Measurements from ENCODE around the gene DSP. TPM values are rescaled to one million over a fixed set of nuclear protein-coding genes. Genes with fewer than 3 reads are reported as not detected.

The DSP gene
- polyA plus RNA-seq, 1 donor (not counting 4 experiments of a cell fraction or from before 2014, with no cell fraction given) = 255 TPM

DNA sequence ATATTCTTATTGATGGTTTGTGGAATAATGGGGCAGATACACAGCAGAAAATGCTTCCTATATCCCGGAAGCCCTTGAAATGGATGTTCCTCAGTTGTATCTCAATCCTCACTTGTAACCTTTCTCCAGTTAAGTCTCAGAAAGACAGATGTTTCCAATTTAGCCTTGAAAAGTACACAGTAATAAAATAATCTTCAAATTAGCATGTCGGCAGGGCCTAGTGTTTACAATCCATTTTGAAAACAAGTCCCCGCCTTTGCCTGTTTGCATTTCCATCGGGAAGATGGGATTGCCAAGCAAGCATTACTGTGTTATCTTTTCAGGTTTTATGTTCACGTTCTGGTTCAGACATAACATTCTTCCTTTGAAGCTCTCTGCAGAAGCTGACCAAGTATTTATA is 90.0 kb downstream of the DSP start:
- no peak for FAIRE-seq
- dilution Hi-C loops (cut with MboI; ENCODE audit: extremely low pct_ligation_motif_present, low sequenced_read_pairs) = no loop called here
- TF ChIP-seq, protein P1, sequence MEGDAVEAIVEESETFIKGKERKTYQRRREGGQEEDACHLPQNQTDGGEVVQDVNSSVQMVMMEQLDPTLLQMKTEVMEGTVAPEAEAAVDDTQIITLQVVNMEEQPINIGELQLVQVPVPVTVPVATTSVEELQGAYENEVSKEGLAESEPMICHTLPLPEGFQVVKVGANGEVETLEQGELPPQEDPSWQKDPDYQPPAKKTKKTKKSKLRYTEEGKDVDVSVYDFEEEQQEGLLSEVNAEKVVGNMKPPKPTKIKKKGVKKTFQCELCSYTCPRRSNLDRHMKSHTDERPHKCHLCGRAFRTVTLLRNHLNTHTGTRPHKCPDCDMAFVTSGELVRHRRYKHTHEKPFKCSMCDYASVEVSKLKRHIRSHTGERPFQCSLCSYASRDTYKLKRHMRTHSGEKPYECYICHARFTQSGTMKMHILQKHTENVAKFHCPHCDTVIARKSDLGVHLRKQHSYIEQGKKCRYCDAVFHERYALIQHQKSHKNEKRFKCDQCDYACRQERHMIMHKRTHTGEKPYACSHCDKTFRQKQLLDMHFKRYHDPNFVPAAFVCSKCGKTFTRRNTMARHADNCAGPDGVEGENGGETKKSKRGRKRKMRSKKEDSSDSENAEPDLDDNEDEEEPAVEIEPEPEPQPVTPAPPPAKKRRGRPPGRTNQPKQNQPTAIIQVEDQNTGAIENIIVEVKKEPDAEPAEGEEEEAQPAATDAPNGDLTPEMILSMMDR (optimal IDR thresholded peaks at IDR 0.05 in 1 of 3, IDR thresholded peaks at IDR 0.05 in 1 of 3, conservative IDR thresholded peaks at IDR 0.05 in 1 of 3; ENCODE audit: extremely low read depth in 1 of 3, insufficient read depth in 2 of 3, low read length in 3 of 3) = no peak
- no peak for TF ChIP-seq EZH2 (IDR thresholded peaks at IDR 0.05; ENCODE audit: low read length)

DNA sequence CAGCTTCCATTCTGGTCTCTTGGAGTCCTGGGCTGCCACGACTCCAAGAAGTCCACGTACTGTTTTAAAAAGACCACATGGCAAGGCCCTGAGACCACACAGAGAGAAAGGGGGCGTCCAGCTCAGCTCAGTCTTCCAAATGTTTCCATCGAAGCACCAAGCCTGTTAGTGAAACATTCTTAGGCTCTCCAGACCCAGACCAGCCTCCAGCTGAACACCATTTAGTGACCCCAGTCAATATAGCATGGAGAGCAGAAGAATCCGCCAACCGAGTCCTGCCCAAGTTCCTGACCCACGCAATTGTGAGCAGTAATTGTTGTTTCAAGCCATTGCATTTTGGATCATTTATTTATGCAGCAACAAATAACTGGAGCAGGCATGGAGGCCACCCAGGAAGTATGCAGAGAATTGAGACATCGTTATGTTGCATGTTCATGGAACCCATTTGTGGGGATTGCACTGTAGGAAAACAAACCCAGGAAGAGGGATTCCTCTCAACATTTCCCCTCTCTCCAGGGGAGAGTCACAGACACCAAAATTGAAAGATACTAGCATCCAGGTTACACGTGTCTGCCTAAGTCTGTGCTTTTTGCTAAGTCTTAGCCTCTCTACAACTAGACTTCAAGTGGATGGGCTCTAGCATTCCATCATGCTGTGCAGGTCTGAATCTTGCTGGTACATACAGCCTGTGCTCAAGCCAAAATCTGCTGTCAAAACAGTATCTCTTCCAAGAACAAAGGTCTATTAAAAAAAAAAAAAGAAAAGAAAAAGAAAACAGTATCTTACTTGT is 91.2 kb downstream of the DSP start:
- no peak overlapping the region for H2AFZ ChIP-seq (ENCODE audit: control insufficient read depth, low read length)
- H3K27ac ChIP-seq (ENCODE audit: control insufficient read depth, insufficient read depth, low read length) = no peak overlapping the region
- no peak for DNase-seq (ENCODE audit: low read depth, low spot score)
- no peaks in the 10 kb centered on the region for H3K79me2 ChIP-seq (ENCODE audit: control insufficient read depth, insufficient read depth, low read length)
- H4K20me1 ChIP-seq (ENCODE audit: control insufficient read depth, extremely low read depth, insufficient read depth, low read length) = no peaks in the 10 kb centered on the region
- dilution Hi-C loops (cut with MboI; ENCODE audit: extremely low pct_ligation_motif_present, low sequenced_read_pairs) = no loop called here
- no peak overlapping the region for H3K9ac ChIP-seq (ENCODE audit: control insufficient read depth, extremely low read depth, insufficient read depth, low read length)
- no peaks in the 10 kb centered on the region for H3K36me3 ChIP-seq (ENCODE audit: control insufficient read depth in 2 of 2, extremely low read depth in 1 of 2, insufficient read depth in 2 of 2, low read length in 2 of 2)
- TF ChIP-seq EZH2 (IDR thresholded peaks at IDR 0.05; ENCODE audit: low read length) = no peak
- TF ChIP-seq, protein P1 (optimal IDR thresholded peaks at IDR 0.05 in 1 of 3, IDR thresholded peaks at IDR 0.05 in 1 of 3, conservative IDR thresholded peaks at IDR 0.05 in 1 of 3; ENCODE audit: extremely low read depth in 1 of 3, insufficient read depth in 2 of 3, low read length in 3 of 3) = no peak
- H3K9me3 ChIP-seq (ENCODE audit: control insufficient read depth, low read depth, low read length) = no peaks in the 10 kb centered on the region
- no peaks in the 10 kb centered on the region for H3K4me1 ChIP-seq (ENCODE audit: control insufficient read depth, extremely low read depth, insufficient read depth, low read length)
- no peak for FAIRE-seq
- no peak overlapping the region for H3K4me3 ChIP-seq (ENCODE audit: control insufficient read depth in 2 of 3, extremely low read depth in 1 of 3, insufficient read depth in 2 of 3, low read depth in 1 of 3, low read length in 3 of 3)
- no peaks in the 10 kb centered on the region for H3K27me3 ChIP-seq (ENCODE audit: control insufficient read depth, extremely low read depth, insufficient read depth, low read length)
- H3K9me1 ChIP-seq (ENCODE audit: control insufficient read depth, extremely low read depth, insufficient read depth, low read length) = no peaks in the 10 kb centered on the region
- H3K4me2 ChIP-seq (ENCODE audit: control insufficient read depth, extremely low read depth, insufficient read depth, low read depth, low read length) = no peak overlapping the region

More for the DNA sequence above, 90.0 kb downstream of the DSP start:
- Histone ChIP-seq H4K20me1 (ENCODE audit: control insufficient read depth, extremely low read depth, insufficient read depth, low read length) (no peaks in the 10 kb centered on the region), H3K27ac (ENCODE audit: control insufficient read depth, insufficient read depth, low read length) (no peak overlapping the region), H3K4me1 (ENCODE audit: control insufficient read depth, extremely low read depth, insufficient read depth, low read length) (no peaks in the 10 kb centered on the region), H3K9me3 (ENCODE audit: control insufficient read depth, low read depth, low read length) (no peaks in the 10 kb centered on the region), H3K4me3 (ENCODE audit: control insufficient read depth in 2 of 3, extremely low read depth in 1 of 3, insufficient read depth in 2 of 3, low read depth in 1 of 3, low read length in 3 of 3) (no peak overlapping the region), H3K36me3 (ENCODE audit: control insufficient read depth in 2 of 2, extremely low read depth in 1 of 2, insufficient read depth in 2 of 2, low read length in 2 of 2) (no peaks in the 10 kb centered on the region), H3K27me3 (ENCODE audit: control insufficient read depth, extremely low read depth, insufficient read depth, low read length) (no peaks in the 10 kb centered on the region), H3K79me2 (ENCODE audit: control insufficient read depth, insufficient read depth, low read length) (no peaks in the 10 kb centered on the region), H3K9ac (ENCODE audit: control insufficient read depth, extremely low read depth, insufficient read depth, low read length) (no peak overlapping the region), H3K9me1 (ENCODE audit: control insufficient read depth, extremely low read depth, insufficient read depth, low read length) (no peaks in the 10 kb centered on the region), H2AFZ (ENCODE audit: control insufficient read depth, low read length) (no peak overlapping the region), H3K4me2 (ENCODE audit: control insufficient read depth, extremely low read depth, insufficient read depth, low read depth, low read length) (no peak overlapping the region)
- DNase-seq (ENCODE audit: low read depth, low spot score) = no peak

All from keratinocyte (primary cell).